HG03558 (cell line): Measurements from ENCODE around the gene RNF223.
"Not testable (repeated sequence)": the region's sequence is repeated elsewhere in the genome, so short reads cannot be mapped to it uniquely, and the experiment has no call there.

ENCODE experiments used
- ATAC-seq: cut with Tn5 transposase; IDR thresholded peaks from one replicate; pipeline ENCODE4 v1.9.1; 2021; ENCODE audit warnings: moderate number of reproducible peaks; ENCODE audit not compliant: unreplicated experiment; ENCODE audit errors: extremely low read depth

The RNF223 gene

DNA sequence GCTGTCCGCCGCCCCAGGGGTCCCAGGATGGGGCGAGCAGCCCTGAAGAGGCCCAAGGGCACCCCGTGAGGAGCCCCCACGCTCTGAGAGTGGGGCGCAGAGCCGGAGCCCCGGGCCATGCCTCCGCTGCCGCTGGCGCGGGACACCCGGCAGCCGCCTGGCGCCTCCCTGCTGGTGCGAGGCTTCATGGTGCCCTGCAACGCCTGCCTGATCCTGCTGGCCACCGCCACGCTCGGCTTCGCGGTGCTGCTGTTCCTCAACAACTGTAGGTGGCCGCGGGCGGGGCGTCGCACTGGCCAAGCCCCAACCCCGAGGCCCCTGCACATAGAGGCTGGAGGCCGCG lies 39.7 kb downstream of the RNF223 start:
- no peak for ATAC-seq

GRCh38 chr1:1033731-1034438 lies 40.2 kb downstream of the RNF223 start:
- ATAC-seq: no peak

DNA sequence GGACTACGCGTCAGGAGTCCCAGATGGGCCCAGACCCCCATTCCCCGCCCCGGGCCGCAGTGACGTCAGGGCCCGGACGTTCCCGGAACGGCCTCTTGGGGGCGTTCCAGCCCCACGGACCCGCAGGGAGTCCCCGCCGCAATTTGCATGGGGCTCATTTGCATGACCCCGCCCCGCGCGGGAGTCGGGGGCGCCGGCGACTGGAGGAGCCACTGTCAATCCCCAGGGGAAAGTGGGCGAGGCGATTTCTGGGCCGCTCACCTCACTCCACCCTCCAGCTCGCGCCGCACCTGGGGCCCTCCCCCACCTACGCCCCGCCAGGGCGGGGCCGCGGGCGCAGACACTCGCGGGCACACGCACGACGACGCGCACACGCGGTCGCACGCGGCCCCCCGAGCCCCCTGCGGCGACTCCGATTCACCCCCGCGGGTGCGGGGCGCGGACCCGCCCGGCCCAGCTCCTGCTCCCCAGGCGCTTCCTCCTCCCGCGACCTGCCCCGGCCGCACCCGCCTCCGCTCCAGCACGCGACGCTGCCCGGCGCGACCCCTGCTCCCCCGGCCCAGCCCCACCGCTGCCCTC lies 41.0 kb downstream of the RNF223 start:
- ATAC-seq: peak; percentile 65

- no peak for ATAC-seq
Measured at GRCh38 chr1:1032424-1032823, 41.7 kb downstream of the RNF223 start.

GRCh38 chr1:1031659-1032235 lies 42.4 kb downstream of the RNF223 start:
- no peak for ATAC-seq

GRCh38 chr1:1030867-1031658 lies 43.0 kb downstream of the RNF223 start:
- ATAC-seq: not testable (repeated sequence)

DNA sequence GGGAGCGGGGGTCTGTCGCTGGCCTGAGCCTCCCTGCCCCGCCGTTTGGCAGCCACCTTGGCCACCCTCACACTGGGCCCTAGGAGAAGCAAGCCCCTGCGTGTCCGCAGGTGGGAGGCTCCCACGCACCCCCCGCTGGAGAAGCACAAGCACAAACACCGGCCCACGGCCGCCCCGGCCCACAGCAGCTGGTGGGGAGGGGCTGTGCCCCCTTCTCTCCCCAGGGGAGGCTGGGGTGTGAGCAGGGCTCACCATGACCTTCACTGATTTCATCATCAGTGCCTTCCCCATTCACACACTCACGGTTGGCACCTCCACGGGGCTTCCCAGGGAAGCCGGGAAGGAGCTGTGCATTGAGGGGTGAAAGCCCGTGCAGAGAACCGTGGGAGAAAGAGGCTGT lies 46.3 kb downstream of the RNF223 start:
- no peak for ATAC-seq

DNA sequence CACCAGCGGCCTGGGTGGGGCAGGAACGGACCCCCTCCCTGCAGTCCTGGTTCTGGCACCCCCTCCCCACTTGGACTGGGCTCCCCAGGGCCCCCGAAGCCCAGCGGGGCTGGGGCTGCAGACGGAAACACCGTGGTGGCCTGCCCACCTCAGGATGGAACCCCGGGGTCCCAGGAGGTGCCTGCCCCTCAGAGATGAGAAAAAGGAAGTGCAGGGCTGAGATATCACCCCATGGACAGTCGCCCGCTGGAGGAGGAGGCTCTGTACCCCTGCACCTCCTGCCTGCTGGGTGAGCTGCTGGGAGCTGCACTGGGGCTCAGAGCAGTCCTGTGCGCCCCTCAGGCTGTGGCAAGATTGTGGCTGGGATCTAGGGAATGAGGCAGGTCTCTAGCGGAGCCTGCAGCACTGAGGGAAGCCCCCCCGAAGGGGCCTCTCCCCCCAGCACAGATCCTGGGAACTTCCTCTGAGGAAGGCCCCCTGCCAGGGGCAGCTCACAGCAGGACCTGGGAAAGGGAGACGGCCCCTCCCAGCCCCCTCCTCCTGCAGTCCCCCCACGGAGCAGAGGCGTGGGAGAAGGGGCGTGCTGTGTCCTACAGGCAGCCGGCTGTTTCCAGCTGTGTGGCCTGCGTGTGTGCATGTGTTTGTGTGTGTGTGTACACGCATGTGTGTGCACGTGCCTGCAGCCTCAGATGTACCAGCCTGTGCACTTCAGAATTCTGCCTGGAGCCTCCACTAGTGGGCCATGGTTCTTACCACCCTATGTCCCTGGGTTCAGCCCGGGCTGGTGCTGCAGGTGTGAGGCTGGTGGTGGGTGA lies 47.3 kb downstream of the RNF223 start:
- no peak for ATAC-seq

GRCh38 chr1:1025730-1026129 lies 48.4 kb downstream of the RNF223 start:
- no peak for ATAC-seq

DNA sequence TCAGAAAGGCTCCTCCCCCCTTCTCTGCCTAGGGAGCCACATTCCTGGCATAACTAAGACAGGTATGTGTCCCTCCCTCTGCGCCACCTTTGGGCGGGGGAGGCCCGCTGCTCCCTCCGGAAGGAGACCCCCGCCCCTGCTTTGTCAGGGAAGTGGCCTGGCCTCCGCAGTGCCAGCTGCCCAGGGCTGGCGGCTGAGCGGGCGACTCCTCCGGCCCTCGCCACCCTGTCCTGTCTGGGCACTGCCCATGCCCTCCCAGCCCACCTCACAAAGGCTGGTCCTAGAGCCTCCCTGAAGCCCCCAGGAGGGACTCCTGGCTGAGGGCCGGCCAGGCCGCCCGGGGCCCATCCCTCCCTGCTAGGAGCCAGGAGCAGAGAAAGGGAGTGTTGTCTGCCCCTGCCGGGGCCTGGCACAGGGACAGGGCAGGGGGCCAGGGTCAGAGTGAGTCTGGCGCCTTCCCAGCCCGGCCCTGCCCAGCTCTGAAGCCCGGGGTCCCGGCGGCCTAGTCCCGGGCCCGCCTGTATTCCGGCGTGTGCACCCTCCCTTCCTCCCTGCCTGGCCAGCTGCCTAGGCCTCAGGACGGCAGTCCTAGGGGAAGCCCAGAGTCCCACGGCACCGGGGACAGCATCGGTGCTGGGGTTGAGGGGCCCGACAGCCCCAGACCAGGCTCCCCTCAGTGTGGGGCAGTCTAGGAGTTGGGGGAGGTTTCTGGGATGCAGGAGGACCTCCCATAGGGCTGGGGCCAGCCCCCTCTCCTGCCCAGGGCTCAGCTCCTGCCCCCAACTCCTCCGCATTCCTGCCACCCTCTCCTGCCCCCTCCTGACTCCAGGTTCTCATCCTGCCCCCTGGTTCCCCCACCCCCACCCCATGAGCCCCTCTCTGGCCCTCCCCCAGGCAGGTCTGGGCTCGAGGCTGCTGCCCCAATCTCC lies 49.1 kb downstream of the RNF223 start:
- ATAC-seq: no peak

GRCh38 chr1:1024149-1024770 lies 49.8 kb downstream of the RNF223 start:
- ATAC-seq: no peak

DNA sequence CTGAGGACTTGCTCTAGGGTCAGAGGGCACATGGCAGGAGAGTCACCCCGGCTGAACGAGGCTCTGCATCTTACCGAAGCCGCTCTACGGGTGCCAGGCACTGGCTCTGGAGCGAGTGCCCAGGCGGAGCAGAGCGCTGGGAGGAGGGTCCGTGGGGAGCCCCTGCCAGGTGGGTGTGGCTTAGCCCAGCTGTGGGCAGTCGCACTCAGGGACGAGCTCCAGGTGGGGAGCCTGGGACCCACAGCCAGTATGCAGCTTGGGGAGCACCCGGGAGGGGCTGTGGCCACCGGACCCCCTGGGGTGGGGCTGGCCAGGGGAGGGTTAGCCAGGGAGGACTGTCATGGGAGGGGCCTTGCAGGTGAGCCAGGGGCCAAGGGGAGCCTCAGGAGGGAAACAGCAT lies 50.4 kb downstream of the RNF223 start:
- no peak for ATAC-seq

GRCh38 chr1:1022302-1023009 lies 51.6 kb downstream of the RNF223 start:
- no peak for ATAC-seq

GRCh38 chr1:1021920-1022259 lies 52.2 kb downstream of the RNF223 start:
- ATAC-seq: no peak

DNA sequence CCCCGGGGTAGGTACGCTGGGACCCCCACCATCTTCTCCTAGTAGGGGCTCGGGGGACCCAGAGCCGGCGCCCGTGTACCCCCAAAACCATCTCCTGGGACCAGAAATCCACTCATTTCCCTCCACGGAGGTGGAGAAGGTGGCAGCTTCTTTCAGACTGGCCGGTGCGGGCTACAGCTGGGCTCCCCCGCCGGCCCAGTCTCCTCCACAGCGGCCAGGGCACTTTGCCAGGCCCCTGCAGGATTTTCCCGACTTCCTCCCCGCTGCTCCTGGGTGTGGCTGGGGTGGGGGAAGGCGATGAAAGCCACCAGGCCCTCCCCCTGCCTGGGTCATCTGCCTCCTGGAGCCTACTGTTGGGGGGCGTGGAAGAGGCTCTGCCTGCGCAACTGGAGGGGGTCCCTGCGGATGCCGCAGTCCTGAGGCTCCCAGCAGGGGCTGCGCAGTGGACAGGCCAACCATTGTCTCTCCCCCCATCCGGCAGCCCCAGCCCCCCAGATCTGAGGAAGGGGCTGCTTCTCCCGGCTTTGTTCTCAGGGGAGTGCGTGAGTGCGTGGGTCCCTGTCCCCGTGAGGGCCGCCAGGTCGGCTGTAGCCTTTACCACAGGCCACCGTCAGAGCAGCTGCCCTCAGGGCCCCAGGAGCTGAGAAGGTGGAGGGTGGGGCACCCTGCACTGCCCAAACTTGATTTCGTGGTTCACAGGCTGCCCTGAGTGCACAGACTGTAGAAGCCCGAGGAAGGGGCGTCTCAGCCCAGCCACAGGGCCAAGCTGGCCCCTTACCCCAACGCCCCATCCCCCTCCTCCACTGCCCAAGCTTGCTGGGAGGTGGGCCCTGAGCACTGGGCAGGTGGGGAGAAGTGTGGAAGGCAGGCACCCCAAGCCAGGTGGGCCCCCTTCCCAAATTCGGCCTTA lies 52.8 kb downstream of the RNF223 start:
- ATAC-seq: no peak
